Measurements from ENCODE around the gene MAGEA9B.
"Not testable (repeated sequence)": the region's sequence is repeated elsewhere in the genome, so short reads cannot be mapped to it uniquely, and the experiment has no call there.

The MAGEA9B gene

DNA sequence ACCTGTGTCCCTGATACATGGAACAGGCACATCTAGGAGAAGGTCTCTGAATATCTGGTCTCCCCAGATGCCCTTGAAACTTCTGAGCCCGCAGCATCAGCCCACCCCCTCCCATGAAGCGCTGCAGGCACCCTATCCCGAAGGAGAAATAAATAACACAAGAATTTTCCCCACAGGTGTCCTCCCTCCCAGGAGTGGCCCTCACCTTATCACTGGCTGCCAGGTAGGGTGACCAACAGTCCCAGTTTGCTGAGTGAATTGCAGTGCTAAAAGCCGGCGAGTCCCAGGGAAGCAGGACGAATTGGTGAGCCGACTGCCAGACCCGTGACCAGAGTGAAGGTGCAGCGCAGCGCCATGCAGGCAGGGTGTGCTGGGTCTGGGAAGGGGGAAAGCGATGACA, 53.3 kb downstream of the MAGEA9B start:
- DNase-seq = not testable (repeated sequence)

DNA sequence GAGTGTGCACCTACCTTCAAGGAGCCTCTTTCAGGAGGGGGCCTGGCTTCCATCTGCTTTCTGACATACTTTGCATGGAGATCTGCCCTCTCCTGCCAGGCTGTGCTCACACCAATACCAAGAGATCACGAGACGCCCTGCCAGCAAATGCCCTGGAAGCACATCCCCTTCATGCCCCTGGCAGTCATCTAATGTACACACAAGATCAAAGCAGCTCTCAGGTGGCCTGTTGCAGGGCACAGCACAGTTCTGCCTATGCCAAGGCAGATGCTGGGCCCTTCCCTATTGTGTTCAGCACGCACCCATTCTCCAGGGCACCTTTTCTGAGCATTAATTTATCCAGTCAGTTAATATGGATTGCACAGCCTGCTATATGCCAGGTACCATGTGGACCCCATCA, 54.4 kb downstream of the MAGEA9B start:
- not testable (repeated sequence) for DNase-seq

Data from hippocampal formation (tissue), 2 donors.